OCI-LY7 (cell line): ENCODE data around the gene CD59. TPM values are rescaled to one million over a fixed set of nuclear protein-coding genes. Genes with fewer than 3 reads are reported as not detected.

ENCODE experiments used
- BruUV-seq: library from RNA; stranded (reverse); fragments of 400-500 nt; replicated peaks from 2 replicates; lab custom pipeline; 2021; lab: Mats Ljungman, UMichigan
- CTCF ChIA-PET: fragments of 300-600 bp; sonication (Branson Sonifier 250); formaldehyde crosslinking; loops from one replicate; lab custom pipeline; 2022; ENCODE audit warnings: antibody characterized with exemption; ENCODE audit not compliant: unreplicated experiment; lab: Charles Lee
- POLR2A ChIA-PET: fragments of 300-600 bp; sonication (Branson Sonifier 250); formaldehyde crosslinking; loops from one replicate; lab custom pipeline; 2022; ENCODE audit warnings: antibody characterized with exemption; lab: Charles Lee
- DNase-seq: peaks from one replicate; pipeline ENCODE4 v3.0.0-alpha.2; 2015; ENCODE audit warnings: low spot score
- H2AFZ ChIP-seq: fragments of 200-600 bp; sonication (generic), shearing (Covaris generic); 2 replicates; pipeline ENCODE4 v1.6.1; 2014; ENCODE audit warnings: mild to moderate bottlenecking, antibody characterized with exemption, low read length, moderate library complexity
- H3K27ac ChIP-seq: fragments of 200-600 bp; sonication (generic); 2 replicates; pipeline ENCODE4 v1.5.1; 2014; ENCODE audit warnings: mixed run types, low read depth, mild to moderate bottlenecking, moderate library complexity, low read length, inconsistent platforms; ENCODE audit not compliant: poor library complexity, severe bottlenecking
- H3K36me3 ChIP-seq: fragments of 200-600 bp; sonication (generic); 2 replicates; pipeline ENCODE4 v1.6.1; 2014; ENCODE audit warnings: mild to moderate bottlenecking, antibody characterized with exemption, low read length, moderate library complexity, mixed read lengths; ENCODE audit not compliant: insufficient read depth
- H3K4me1 ChIP-seq: fragments of 200-600 bp; sonication (generic); 2 replicates; pipeline ENCODE4 v1.5.1; 2014; ENCODE audit warnings: mild to moderate bottlenecking, low read length; ENCODE audit not compliant: insufficient read depth, poor library complexity, severe bottlenecking
- H3K4me2 ChIP-seq: fragments of 200-600 bp; sonication (generic); 2 replicates; pipeline ENCODE4 v1.6.1; 2014; ENCODE audit warnings: mild to moderate bottlenecking, low read length
- H3K4me3 ChIP-seq: fragments of 200-600 bp; sonication (generic); 2 replicates; pipeline ENCODE4 v1.5.1; 2014; ENCODE audit warnings: mild to moderate bottlenecking, low read depth, low read length; ENCODE audit not compliant: poor library complexity, severe bottlenecking
- H3K79me2 ChIP-seq: fragments of 200-600 bp; sonication (generic); 2 replicates; pipeline ENCODE4 v1.6.1; 2016; ENCODE audit warnings: low read depth, mild to moderate bottlenecking, low read length, moderate library complexity, mixed read lengths; ENCODE audit not compliant: insufficient read depth
- H3K9me2 ChIP-seq: fragments of 200-600 bp; sonication (generic); 2 replicates; pipeline ENCODE4 v1.6.1; 2016; ENCODE audit warnings: mild to moderate bottlenecking, low read length, mixed read lengths; ENCODE audit not compliant: insufficient read depth
- H3K9me3 ChIP-seq: fragments of 200-600 bp; sonication (generic); 2 replicates; pipeline ENCODE4 v1.6.1; 2014; ENCODE audit warnings: mild to moderate bottlenecking, mixed run types, low read length, mixed read lengths
- H4K20me1 ChIP-seq: fragments of 200-600 bp; sonication (generic); 2 replicates; pipeline ENCODE4 v1.6.1; 2014; ENCODE audit warnings: mild to moderate bottlenecking, antibody characterized with exemption, low read length, moderate library complexity, mixed read lengths; ENCODE audit not compliant: insufficient read depth
- EZH2phosphoT487 ChIP-seq: fragments of 200-600 bp; sonication (generic); IDR thresholded peaks from 2 replicates; pipeline ENCODE4 v1.6.1; 2018; ENCODE audit warnings: low read depth, borderline replicate concordance, mild to moderate bottlenecking, mixed run types, antibody characterized with exemption, low read length, moderate library complexity, mixed read lengths
- intact Hi-C: fragments of 100-400 bp; cut with micrococcal nuclease; formaldehyde crosslinking; loops from one replicate; pipeline ENCODE4 v1.10.0; 2022; ENCODE audit not compliant: unreplicated experiment
- total RNA-seq, 2 experiments: library from RNA; depleted of rRNA in 1 of 2; stranded (reverse); fragments of >200 nt in 1 of 2; shearing (Covaris generic) in 1 of 2; gene quantifications; 2 replicates each; pipeline ENCODE4 v1.2.3, GENCODE V29; 2014 to 2022
- TF ChIP-seq, protein P1 (sequence below): fragments of 200-600 bp; sonication (generic); conservative IDR thresholded peaks from 2 replicates; pipeline ENCODE4 v1.5.1; 2014; ENCODE audit warnings: mild to moderate bottlenecking, antibody characterized with exemption, low read length, moderate library complexity, mixed read lengths

The CD59 gene
- total RNA-seq, 2 experiments from 2014 or later = 20.2 to 35.5 TPM

- H4K20me1 ChIP-seq = no peaks in the 10 kb centered on the region
- peaks cover 4% of the 10 kb centered on the region for H3K4me1 ChIP-seq
- no peaks in the 10 kb centered on the region for H3K9me3 ChIP-seq
- no peaks in the 10 kb centered on the region for H3K79me2 ChIP-seq
- H3K4me3 ChIP-seq = no peak overlapping the region
- no TSS peak for BruUV-seq
- no peak overlapping the region for H2AFZ ChIP-seq
- intact Hi-C loops = no loop called here
- no peak overlapping the region for H3K27ac ChIP-seq
- TF ChIP-seq EZH2phosphoT487 = no peak
- TF ChIP-seq, protein P1, sequence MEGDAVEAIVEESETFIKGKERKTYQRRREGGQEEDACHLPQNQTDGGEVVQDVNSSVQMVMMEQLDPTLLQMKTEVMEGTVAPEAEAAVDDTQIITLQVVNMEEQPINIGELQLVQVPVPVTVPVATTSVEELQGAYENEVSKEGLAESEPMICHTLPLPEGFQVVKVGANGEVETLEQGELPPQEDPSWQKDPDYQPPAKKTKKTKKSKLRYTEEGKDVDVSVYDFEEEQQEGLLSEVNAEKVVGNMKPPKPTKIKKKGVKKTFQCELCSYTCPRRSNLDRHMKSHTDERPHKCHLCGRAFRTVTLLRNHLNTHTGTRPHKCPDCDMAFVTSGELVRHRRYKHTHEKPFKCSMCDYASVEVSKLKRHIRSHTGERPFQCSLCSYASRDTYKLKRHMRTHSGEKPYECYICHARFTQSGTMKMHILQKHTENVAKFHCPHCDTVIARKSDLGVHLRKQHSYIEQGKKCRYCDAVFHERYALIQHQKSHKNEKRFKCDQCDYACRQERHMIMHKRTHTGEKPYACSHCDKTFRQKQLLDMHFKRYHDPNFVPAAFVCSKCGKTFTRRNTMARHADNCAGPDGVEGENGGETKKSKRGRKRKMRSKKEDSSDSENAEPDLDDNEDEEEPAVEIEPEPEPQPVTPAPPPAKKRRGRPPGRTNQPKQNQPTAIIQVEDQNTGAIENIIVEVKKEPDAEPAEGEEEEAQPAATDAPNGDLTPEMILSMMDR = no peak
- POLR2A ChIA-PET = interaction anchor here (0.8 to 1.6 kb wide), 2 partner anchors 11 to 326 kb away, joined by 3 to 4 read pairs; no protein-coding TSS in a partner anchor
- CTCF ChIA-PET = interaction anchor here (0.6 kb wide), 1 partner anchor 52 kb away, joined by 3 read pairs; no protein-coding TSS in a partner anchor
- DNase-seq = no peak
- H3K9me2 ChIP-seq = no peaks in the 10 kb centered on the region
- no peaks in the 10 kb centered on the region for H3K36me3 ChIP-seq
- H3K4me2 ChIP-seq = no peak overlapping the region
Measured at GRCh38 chr11:33690290-33691065, 45.7 kb downstream of the CD59 start.

- H3K4me3 ChIP-seq = no peak overlapping the region
- TF ChIP-seq EZH2phosphoT487 = no peak
- TF ChIP-seq, protein P1 = no peak
- H3K9me3 ChIP-seq = no peaks in the 10 kb centered on the region
- no peaks in the 10 kb centered on the region for H3K9me2 ChIP-seq
- no peak for DNase-seq
- ChIA-PET POLR2A (interaction anchor here (0.9 to 1.3 kb wide), 3 partner anchors 47 to 343 kb away, joined by 3 to 6 read pairs (median 3); partner anchors contain the start of gene CD59), CTCF (interaction anchor here (1.4 kb wide), 1 partner anchor 329 kb away, joined by 3 read pairs; no protein-coding TSS in a partner anchor)
- no peak overlapping the region for H3K4me2 ChIP-seq
- no peak overlapping the region for H3K27ac ChIP-seq
- H3K4me1 ChIP-seq = peaks cover 4% of the 10 kb centered on the region
- H2AFZ ChIP-seq = no peak overlapping the region
- no peaks in the 10 kb centered on the region for H3K79me2 ChIP-seq
- intact Hi-C loops = loop anchor here (2.0 to 5.0 kb wide), 2 partner anchors 147 to 523 kb away; no protein-coding TSS in a partner anchor
- H3K36me3 ChIP-seq = no peaks in the 10 kb centered on the region
- no peaks in the 10 kb centered on the region for H4K20me1 ChIP-seq
- BruUV-seq = no TSS peak
Measured at GRCh38 chr11:33689501-33689900, 46.7 kb downstream of the CD59 start.
